HepG2 (cell line): ENCODE results near the gene OGFR. TPM values are rescaled to one million over a fixed set of nuclear protein-coding genes. Genes with fewer than 3 reads are reported as not detected.

Experiments used
- CTCF ChIP-seq: sonication (generic); formaldehyde crosslinking; IDR thresholded peaks from 2 replicates; pipeline ENCODE4 v1.5.0; 2020; ENCODE audit warnings: mild to moderate bottlenecking, missing genetic modification reagents, moderate library complexity
- DRAP1 ChIP-seq: IDR thresholded peaks from 2 replicates; pipeline ENCODE4 v1.6.1; 2016; ENCODE audit warnings: missing genetic modification reagents, missing compliant biosample characterization
- ETV5 ChIP-seq: IDR thresholded peaks from 2 replicates; pipeline ENCODE4 v1.6.1; 2018; ENCODE audit warnings: missing biosample characterization, missing genetic modification reagents, inconsistent platforms, borderline replicate concordance
- FOSL1 ChIP-seq: sonication (generic); formaldehyde crosslinking; IDR thresholded peaks from 2 replicates; pipeline ENCODE4 v1.9.0; 2021; ENCODE audit warnings: missing genetic modification reagents, borderline replicate concordance
- GATAD2A ChIP-seq: IDR thresholded peaks from 2 replicates; pipeline ENCODE4 v1.6.1; 2016
- KMT2A ChIP-seq: sonication (generic); formaldehyde crosslinking; IDR thresholded peaks from 2 replicates; pipeline ENCODE4 v1.4.0; 2020; ENCODE audit warnings: missing genetic modification reagents
- SMARCC2 ChIP-seq: fragments of 450-650 bp; IDR thresholded peaks from 2 replicates; pipeline ENCODE4 v1.6.1; 2017; ENCODE audit warnings: antibody characterized with exemption, mild to moderate bottlenecking
- SNAPC5 ChIP-seq: sonication (generic); formaldehyde crosslinking; IDR thresholded peaks from 2 replicates; pipeline ENCODE4 v1.8.1; 2023; ENCODE audit warnings: mild to moderate bottlenecking, missing genetic modification reagents, borderline replicate concordance
- XRCC5 ChIP-seq: fragments of 200-400 bp; formaldehyde crosslinking; optimal IDR thresholded peaks from 2 replicates; pipeline ENCODE3; 2017; ENCODE audit warnings: mild to moderate bottlenecking, low read length
- ZBTB25 ChIP-seq: IDR thresholded peaks from 2 replicates; pipeline ENCODE4 v1.6.1; 2018; ENCODE audit warnings: missing genetic modification reagents
- ZC3H13 ChIP-seq: sonication (generic); formaldehyde crosslinking; IDR thresholded peaks from 2 replicates; pipeline ENCODE4 v1.8.1; 2023; ENCODE audit warnings: mild to moderate bottlenecking, missing genetic modification reagents, moderate library complexity
- ZFP41 ChIP-seq: sonication (generic); formaldehyde crosslinking; IDR thresholded peaks from 2 replicates; pipeline ENCODE4 v1.4.0; 2020; ENCODE audit warnings: mild to moderate bottlenecking, missing genetic modification reagents, borderline replicate concordance
- ZFY ChIP-seq: sonication (generic); formaldehyde crosslinking; IDR thresholded peaks from 2 replicates; pipeline ENCODE4 v1.4.0; 2020; ENCODE audit warnings: missing genetic modification reagents
- ZNF230 ChIP-seq: sonication (generic); formaldehyde crosslinking; IDR thresholded peaks from 2 replicates; pipeline ENCODE4 v1.4.0; 2020; ENCODE audit warnings: mild to moderate bottlenecking, missing genetic modification reagents
- ZNF232 ChIP-seq: sonication (generic); formaldehyde crosslinking; IDR thresholded peaks from 2 replicates; pipeline ENCODE4 v1.4.0; 2020; ENCODE audit warnings: missing genetic modification reagents, borderline replicate concordance
- ZNF414 ChIP-seq: sonication (generic); formaldehyde crosslinking; IDR thresholded peaks from 2 replicates; pipeline ENCODE4 v1.5.0; 2020; ENCODE audit warnings: missing genetic modification reagents
- ZNF431 ChIP-seq: sonication (generic); formaldehyde crosslinking; IDR thresholded peaks from 2 replicates; pipeline ENCODE4 v1.9.0; 2022; ENCODE audit warnings: missing genetic modification reagents, low read depth, mild to moderate bottlenecking, borderline replicate concordance
- ZNF563 ChIP-seq: sonication (generic); formaldehyde crosslinking; IDR thresholded peaks from 2 replicates; pipeline ENCODE4 v1.8.0; 2022; ENCODE audit warnings: mild to moderate bottlenecking, moderate library complexity, missing genetic modification reagents
- ZNF569 ChIP-seq: sonication (generic); formaldehyde crosslinking; IDR thresholded peaks from 2 replicates; pipeline ENCODE4 v1.5.0; 2020; ENCODE audit warnings: mild to moderate bottlenecking, missing genetic modification reagents, moderate library complexity, borderline replicate concordance
- ZNF572 ChIP-seq: sonication (generic); formaldehyde crosslinking; IDR thresholded peaks from 2 replicates; pipeline ENCODE4 v1.5.1; 2020; ENCODE audit warnings: mild to moderate bottlenecking, missing genetic modification reagents
- ZNF639 ChIP-seq: conservative IDR thresholded peaks from 2 replicates; pipeline ENCODE4 v1.6.1; 2018; ENCODE audit warnings: missing genetic modification reagents
- ZNF75D ChIP-seq: sonication (generic); formaldehyde crosslinking; IDR thresholded peaks from 2 replicates; pipeline ENCODE4 v1.8.1; 2023; ENCODE audit warnings: missing genetic modification reagents, mild to moderate bottlenecking, borderline replicate concordance
- ZNF768 ChIP-seq: sonication (generic); formaldehyde crosslinking; IDR thresholded peaks from 2 replicates; pipeline ENCODE4 v1.4.0; 2020; ENCODE audit warnings: missing genetic modification reagents
- polyA plus RNA-seq, 8 experiments: library from polyadenylated mRNA; depleted of rRNA in 3 of 8; stranded (reverse) in 7 of 8; unstranded in 1 of 8; fragments of >200 nt; fragmentation: Illumina TruSeq in 4 of 8; extraction: Trizol in 4 of 8; gene quantifications; 2 replicates each; pipeline versions ENCODE4 v1.2.1 to v1.2.3, GENCODE V29; 2011 to 2016; ENCODE audit warnings: low read depth in 4 of 8, missing spikeins in 1 of 8, mixed read lengths in 1 of 8; ENCODE audit not compliant: insufficient read depth in 1 of 8
- total RNA-seq, 5 experiments: library from RNA; depleted of rRNA; stranded (reverse); fragments of >200 nt; fragmentation: Illumina TruSeq; extraction: Trizol; gene quantifications; 2 replicates each; pipeline ENCODE4 v1.2.3, GENCODE V29; 2016; ENCODE audit warnings: low read depth in 1 of 5

Gene OGFR
- total and polyA plus RNA-seq, 2 of the 13 experiments (the other 11 are each of a cell fraction or from before 2014, with no cell fraction given), result 47.7 to 81.8 TPM

GRCh38 chr20:62860391-62860923, 55.8 kb downstream of the OGFR start (continued):
- TF ChIP-seq ZNF569 (no peak), ZNF563 (CRISPR knock-in tag) (peak; percentile 20), ZBTB25 (no peak), ZFP41 (CRISPR knock-in tag) (no peak), SMARCC2 (no peak), ZNF230 (CRISPR knock-in tag) (0 out of 2 replicates have a peak, but pooled peaks have one; percentile 17), SNAPC5 (CRISPR knock-in tag) (no peak), GATAD2A (0 out of 2 replicates have a peak, but pooled peaks have one; percentile 15), FOSL1 (no peak), ZNF572 (0 out of 2 replicates have a peak, but pooled peaks have one; percentile 32), ZNF768 (CRISPR knock-in tag) (0 out of 2 replicates have a peak, but pooled peaks have one; percentile 39), CTCF (CRISPR knock-in tag) (peak; percentile 54), DRAP1 (CRISPR knock-in tag) (0 out of 2 replicates have a peak, but pooled peaks have one; percentile 18), KMT2A (CRISPR knock-in tag) (no peak), ZNF639 (CRISPR knock-in tag) (peak; percentile 38; the same call in 1 of the 2 replicates), ZNF414 (CRISPR knock-in tag) (no peak), ZC3H13 (CRISPR knock-in tag) (peak; percentile 75; the same call in 1 of the 2 replicates), ZFY (peak; percentile 51; the same call in 1 of the 2 replicates), ZNF232 (0 out of 2 replicates have a peak, but pooled peaks have one; percentile 54), XRCC5 (peak; percentile 74), ZNF75D (CRISPR knock-in tag) (no peak), ETV5 (CRISPR knock-in tag) (0 out of 2 replicates have a peak, but pooled peaks have one; percentile 32), ZNF431 (CRISPR knock-in tag) (no peak)
